Kidney capillary endothelial cell (primary cell): ENCODE data around the gene ESR1.

Experiments
- DNase-seq: peaks from one replicate; pipeline ENCODE4 v3.0.0-alpha.2; 2018; ENCODE audit warnings: low spot score

The ESR1 gene

DNA sequence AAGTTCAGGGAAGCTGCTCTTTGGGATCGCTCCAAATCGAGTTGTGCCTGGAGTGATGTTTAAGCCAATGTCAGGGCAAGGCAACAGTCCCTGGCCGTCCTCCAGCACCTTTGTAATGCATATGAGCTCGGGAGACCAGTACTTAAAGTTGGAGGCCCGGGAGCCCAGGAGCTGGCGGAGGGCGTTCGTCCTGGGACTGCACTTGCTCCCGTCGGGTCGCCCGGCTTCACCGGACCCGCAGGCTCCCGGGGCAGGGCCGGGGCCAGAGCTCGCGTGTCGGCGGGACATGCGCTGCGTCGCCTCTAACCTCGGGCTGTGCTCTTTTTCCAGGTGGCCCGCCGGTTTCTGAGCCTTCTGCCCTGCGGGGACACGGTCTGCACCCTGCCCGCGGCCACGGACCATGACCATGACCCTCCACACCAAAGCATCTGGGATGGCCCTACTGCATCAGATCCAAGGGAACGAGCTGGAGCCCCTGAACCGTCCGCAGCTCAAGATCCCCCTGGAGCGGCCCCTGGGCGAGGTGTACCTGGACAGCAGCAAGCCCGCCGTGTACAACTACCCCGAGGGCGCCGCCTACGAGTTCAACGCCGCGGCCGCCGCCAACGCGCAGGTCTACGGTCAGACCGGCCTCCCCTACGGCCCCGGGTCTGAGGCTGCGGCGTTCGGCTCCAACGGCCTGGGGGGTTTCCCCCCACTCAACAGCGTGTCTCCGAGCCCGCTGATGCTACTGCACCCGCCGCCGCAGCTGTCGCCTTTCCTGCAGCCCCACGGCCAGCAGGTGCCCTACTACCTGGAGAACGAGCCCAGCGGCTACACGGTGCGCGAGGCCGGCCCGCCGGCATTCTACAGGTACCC is at the start of gene ESR1:
ESR1 (plus strand) TSS at position 170 of the 858 bp plus-strand sequence; CDS start at position 401, 231 bp downstream.
- no peak for DNase-seq

DNA sequence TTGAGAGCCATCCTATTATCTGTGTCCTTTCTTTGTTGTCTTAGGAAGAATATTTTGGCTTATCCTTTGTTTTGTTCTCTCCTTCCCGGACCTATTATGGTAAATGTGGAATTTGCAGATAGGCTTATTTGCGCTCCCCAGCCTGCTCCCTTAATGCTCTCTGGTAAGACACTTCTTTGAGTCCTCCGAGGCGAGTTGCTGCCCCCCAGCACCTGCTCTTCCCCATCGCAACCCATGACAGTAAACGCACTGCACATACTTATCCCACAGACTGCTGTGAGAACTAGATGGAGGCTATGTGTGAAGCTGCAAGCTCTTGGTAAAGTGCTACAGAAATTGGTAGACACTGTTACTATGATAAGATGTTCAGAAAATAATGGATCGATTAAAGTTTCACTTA is 47.0 kb upstream of the ESR1 start:
- DNase-seq: no peak

DNA sequence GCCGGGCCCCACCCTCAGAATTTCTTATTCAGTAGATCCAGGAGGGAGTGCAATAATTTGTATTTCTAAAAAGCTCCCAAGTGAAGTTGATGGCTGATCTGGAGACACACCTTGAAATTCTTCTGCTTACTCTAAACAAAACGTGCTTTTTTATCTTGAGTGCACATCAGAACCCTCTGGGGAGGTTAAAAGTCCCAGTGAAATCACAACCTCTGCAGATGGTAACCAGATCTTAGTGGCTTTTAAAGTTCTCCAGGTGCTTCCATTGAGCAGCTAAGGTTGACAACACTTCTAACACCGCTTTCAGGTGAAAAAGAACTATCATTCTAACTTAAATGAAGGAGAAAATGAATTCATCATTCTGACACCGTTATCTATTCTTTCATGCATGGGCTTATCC is 45.6 kb upstream of the ESR1 start:
- DNase-seq: no peak

DNA sequence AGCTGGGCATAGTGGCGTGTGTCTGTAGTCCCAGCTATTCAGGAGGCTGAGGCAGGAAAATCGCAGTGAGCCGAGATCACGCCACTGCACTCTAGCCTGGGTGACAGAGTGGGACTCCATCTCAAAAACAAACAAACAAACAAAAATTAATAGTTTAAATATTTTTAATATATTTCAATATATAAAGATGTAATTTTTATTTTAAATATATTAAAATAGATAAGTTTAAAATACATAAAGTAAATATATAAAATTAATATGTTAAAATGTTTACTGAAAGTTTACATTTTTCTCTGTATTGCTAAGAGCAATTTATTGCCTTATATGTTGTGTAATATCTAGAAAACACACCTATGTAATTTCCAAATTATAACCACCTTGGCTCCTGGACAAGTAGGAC is 44.7 kb upstream of the ESR1 start:
- DNase-seq: no peak

DNA sequence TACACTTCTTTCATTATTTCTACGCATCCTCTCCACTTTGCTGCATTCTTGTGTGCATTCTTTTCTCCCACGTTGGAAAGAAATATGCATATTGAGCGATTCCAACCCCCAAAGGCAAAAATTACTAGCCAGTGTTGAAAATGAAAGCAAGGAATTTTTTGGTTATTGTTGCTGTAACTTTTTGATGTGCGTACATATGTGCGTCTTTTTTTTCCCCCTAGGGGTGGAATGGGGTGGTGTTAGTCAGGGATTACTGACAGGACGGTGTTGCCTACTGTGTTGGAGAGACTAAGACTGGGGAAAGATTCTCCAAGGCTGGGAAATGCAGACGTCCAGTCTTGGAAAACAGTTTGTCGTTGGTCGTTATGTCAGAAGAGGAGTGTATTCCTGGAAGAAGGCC is 44.2 kb upstream of the ESR1 start:
- no peak for DNase-seq

DNA sequence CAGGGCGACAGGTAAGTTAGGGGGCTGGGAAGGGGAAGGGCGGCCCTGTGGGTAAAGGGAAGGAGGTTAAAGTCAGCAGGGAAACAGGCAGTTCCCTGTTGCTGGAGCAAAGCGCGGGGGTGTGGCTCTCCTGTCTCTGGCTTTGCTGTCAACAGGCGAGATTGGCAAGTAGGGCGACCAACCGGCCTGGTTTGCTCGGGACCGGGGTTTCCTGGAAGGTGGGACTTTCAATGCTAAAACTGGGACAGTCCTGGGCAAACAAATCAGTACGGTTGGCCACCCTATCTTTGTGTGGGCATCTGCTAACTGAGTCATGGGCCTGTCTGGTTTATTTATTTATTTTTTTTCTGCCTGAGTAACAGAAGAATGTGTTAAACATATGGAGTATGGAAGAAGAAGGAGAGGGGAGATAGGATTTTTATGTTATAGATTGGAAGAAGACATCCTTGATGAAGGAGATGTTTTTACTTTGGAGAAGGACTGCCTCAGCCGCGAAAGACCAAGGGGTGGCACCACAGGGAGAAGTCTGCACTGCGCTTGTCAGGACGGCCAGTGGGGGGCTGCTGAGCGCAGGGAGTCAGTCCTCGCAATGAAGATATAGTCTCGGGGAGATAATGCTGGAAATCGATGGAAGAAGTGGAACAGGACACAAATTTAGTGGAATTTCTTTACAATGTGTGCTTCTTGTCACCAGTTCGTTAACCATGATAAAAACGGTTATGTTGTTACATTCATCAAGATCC is 43.4 kb upstream of the ESR1 start:
- DNase-seq: peak; percentile 57

DNA sequence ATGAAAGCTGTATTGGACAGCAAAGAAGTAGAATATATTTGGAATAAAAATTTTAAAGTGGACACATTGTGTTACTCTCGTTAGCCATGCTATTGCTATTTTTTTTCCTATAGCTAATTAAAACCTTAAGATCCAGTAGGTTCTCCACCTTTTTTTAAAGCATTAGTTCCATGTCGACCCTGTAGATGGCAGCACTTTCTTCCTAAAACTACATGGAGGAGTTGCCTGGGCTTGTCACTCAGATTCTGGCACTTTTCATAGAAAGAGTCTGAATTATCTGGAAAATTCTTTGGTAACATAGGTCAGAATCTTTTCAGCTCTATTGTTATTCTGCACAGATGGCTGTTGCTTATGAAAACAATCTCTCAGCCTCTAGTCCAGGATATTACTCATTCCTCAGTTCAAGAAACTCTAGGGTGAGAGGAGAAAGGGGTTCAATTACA is 42.0 kb upstream of the ESR1 start:
- DNase-seq: peak; percentile 84

DNA sequence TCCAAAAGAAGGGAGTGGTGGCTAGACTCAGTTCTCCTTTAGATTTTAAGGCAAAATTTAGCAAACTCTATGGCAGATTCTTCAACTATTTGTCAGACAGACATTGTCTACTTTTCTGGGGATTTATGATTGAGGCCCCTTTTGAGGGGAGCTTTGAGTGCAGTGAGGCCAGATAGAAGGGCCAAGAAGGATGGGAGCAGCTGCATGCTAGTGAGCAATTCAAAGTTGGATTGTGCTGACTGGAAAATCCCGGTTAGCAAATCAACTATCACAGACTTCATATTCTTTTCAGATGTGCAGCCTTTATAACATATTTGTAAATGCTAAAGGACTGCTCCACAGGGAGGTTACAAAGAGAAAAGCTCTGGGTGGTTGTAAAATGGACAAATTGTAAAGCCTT is 35.0 kb upstream of the ESR1 start:
- DNase-seq: no peak

DNA sequence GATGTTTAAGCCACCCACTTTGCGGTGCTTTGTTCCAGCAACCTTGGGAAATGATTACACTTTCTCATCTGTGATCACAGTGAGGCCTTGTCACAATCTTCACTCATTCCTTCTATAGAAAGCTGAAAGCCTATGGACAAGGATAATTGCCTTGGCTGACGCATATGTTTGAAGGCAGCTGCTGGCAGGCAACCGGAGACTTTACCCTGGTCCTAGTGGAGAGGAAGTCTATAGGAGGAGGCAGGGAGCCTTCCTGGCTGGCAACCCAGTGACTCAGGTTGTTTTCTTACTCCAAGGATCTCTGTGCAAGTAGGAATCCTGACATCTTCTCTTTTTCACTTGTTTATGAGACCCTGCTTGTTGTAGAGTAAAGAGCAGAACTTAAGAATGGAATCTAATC is 34.1 kb upstream of the ESR1 start:
- no peak for DNase-seq

DNA sequence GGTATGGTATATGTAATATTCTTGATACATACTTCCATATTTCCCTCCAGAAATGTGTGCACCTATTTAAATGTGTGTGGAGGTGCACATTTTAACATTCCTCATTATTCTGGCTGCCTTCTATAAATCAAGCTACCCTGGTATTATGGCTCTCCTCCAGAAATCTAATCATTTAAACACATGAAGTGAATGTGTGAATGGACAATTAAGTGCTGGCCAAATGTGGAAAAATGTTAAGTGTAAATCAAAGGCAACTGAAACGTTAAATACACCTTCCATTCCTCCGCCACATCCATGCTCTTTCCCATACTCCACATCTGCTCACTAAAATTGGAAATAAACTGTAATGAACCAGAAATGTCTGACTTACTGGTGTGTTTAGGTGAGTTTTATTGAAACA is 24.9 kb upstream of the ESR1 start:
- DNase-seq: no peak

DNA sequence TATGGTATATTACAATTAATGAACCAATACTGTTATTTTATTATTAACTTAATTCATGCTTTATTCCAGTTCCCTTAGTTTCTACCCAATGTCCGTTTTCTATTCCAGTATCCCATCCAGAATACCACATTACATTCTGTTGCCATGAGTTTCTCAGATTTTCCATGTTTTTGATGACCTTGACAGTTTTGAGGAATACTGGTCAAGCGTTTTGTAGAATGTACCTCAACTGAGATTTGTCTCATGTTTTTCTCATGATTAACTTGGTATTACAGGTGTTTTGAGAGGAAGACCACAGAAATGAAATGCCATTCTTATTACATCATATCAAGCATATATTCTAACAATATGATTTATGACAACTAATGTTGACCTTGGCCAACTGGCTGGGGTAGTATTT is 23.8 kb upstream of the ESR1 start:
- no peak for DNase-seq

DNA sequence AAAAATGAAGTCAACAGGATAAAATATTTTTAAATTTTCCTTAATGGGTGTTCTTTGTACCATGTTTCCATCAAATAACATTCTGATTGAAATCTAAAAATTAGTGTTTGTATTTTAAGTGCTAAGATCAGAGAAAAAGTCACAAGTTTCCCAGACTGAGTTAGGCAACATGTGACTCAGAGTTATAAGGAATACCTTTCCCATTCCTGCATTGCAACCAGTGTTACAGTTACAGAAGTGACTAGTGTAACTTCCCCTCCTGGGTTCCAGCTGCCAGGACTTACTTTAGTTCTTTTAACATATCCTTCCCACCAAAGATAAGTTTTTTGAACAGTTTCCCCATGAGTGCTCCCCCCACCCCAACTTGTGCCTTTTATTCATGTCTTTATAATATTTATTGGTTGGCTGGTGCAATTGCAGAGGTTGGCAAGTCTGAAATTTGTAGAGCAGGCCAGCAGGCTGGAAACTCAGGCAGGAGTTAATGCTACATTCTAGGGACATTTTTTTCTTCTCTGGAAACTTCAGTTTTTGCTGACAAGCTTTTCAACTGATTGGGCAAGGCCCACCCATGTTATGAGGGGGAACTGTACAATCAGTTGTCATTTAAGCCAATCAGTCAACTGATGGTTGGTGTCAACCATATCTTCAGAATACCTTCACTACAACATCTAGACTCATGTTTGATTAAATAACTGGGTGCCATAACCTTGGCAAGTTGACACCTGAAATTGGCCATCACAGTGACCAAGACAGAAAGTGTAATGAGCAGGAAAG is 22.9 kb upstream of the ESR1 start:
- no peak for DNase-seq

DNA sequence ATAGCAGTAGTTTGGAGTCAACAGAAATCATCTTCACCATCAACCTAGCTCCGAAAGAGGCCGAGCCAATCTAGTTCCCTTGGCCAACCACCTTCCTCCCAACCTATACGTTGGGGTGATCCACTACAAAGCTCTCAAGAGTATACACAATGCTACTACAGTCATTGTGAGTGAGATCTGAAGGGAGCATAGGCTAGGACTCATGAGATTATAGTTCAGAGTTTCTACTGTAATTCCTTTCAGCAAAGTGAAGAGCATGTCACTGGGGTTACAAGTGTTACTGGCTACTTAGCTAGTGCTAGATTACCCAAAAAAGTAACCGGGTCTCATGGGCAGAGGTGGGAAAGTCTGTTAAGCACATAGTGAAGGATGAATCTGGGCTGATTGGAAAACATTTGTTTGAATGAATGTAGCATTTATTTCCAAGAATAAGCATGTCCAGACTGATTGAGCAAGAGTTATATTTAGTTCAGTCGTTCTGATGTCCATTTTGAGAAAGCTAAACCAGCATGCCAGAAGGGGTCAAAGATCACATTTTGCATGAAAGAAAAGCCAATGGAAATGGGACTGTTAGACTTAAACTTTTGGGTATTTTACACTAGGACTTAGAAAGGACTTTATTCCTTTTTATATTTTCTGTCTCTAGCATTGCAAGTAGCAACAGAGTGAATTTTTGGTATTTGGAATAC is 10.5 kb upstream of the ESR1 start:
- DNase-seq: no peak

DNA sequence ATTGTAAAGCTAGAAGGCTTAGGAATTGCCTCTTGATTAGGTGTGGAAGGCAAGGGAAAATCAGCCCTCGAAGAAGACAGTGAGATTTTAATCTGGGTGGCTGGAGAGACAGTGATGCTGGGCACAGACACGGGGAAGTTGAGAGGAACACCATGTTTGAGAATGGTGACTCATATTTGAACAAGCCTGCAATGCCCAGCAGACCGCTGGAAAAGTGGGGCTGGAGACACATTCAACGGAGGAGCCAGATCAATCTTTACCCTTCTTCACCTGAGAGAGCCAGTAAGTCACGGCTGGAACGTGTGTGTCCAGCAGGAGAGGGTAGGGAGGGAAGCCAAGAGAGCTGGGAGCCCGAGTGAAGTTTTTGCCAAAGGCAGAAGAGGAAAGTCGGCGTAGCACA is 3.7 kb upstream of the ESR1 start:
- no peak for DNase-seq

DNA sequence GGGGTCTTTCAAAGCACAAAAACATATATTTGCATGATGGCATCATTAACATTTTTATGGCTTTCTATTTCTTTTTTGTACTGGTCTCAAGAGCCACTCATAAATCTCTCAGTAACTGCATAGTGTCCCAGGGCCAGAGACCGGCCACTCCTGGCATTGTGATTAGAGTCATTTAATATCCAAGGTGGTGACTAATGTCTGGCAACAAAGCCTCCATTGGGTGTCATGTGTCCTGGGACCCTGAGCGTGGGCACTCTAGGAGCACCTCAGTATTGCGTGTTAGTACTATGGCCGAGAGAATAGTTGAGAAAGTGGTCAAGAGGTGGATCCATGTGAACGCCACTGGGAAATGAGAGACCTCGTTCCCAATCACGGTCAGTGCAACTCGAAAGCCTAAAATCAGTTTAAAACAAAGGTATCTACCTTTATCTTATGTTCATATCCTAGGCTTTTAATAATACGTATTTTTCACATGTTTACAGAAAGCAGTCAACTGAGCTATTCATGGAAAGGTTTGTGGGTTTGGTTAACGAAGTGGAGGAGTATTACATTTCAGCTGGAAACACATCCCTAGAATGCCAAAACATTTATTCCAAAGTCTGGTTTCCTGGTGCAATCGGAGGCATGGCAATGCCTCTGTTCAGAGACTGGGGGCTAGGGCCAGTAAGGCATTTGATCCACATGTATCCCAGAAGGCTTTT is 2.7 kb upstream of the ESR1 start:
- DNase-seq: no peak

DNA sequence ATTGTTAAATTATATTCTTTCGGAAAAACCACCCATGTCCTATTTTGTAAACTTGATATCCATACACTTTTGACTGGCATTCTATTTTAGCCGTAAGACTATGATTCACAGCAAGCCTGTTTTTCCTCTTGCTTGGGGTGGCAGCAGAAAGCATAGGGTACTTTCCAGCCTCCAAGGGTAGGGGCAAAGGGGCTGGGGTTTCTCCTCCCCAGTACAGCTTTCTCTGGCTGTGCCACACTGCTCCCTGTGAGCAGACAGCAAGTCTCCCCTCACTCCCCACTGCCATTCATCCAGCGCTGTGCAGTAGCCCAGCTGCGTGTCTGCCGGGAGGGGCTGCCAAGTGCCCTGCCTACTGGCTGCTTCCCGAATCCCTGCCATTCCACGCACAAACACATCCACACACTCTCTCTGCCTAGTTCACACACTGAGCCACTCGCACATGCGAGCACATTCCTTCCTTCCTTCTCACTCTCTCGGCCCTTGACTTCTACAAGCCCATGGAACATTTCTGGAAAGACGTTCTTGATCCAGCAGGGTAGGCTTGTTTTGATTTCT is 2.1 kb upstream of the ESR1 start:
- DNase-seq: no peak

DNA sequence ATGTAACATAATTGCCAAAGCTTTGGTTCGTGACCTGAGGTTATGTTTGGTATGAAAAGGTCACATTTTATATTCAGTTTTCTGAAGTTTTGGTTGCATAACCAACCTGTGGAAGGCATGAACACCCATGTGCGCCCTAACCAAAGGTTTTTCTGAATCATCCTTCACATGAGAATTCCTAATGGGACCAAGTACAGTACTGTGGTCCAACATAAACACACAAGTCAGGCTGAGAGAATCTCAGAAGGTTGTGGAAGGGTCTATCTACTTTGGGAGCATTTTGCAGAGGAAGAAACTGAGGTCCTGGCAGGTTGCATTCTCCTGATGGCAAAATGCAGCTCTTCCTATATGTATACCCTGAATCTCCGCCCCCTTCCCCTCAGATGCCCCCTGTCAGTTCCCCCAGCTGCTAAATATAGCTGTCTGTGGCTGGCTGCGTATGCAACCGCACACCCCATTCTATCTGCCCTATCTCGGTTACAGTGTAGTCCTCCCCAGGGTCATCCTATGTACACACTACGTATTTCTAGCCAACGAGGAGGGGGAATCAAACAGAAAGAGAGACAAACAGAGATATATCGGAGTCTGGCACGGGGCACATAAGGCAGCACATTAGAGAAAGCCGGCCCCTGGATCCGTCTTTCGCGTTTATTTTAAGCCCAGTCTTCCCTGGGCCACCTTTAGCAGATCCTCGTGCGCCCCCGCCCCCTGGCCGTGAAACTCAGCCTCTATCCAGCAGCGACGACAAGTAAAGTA is 547 bp upstream of the ESR1 start:
- no peak for DNase-seq

DNA sequence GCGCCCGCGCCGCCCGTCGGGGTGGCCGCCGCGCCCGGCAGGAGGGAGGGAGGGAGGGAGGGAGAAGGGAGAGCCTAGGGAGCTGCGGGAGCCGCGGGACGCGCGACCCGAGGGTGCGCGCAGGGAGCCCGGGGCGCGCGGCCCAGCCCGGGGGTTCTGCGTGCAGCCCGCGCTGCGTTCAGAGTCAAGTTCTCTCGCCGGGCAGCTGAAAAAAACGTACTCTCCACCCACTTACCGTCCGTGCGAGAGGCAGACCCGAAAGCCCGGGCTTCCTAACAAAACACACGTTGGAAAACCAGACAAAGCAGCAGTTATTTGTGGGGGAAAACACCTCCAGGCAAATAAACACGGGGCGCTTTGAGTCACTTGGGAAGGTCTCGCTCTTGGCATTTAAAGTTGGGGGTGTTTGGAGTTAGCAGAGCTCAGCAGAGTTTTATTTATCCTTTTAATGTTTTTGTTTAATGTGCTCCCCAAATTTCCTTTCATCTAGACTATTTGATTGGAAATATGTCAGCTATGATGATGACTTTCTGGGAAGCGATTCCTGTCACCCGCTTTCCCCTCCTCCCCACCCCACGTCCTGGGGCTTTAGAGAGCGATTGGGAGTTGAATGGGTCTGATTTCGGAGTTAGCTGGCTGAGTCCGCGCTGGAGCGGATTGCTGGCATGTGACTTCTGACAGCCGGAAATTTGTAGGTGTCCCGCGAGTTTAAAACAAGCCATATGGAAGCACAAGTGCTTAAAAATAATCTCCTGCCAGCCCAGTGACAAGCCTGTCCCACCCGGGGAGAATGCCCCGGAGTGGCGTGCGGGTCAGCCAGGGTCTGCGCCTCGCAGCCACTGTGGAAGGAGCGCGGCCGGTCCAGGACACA is 1.1 kb downstream of the ESR1 start:
- no peak for DNase-seq

DNA sequence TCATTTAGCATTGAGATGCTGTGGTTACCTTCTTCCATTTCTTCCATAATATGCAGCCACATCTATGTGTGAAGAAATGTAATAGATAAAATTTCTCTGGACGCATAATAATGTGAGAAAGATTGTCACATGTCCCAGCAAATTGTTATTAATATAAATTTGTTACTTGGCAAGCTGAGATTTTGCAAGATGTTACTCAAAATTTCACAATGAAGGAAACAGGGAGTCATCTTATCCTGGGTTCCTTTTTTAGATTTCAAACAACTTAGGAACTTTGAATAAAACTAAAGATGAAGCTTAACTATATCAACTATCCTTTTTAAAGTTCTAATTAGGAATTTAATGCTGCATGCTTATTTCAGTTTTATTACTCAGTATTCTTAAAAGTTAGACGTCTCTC is 3.6 kb downstream of the ESR1 start:
- no peak for DNase-seq
